Activated CD4-positive, alpha-beta T cell treated with anti-CD3 and anti-CD28 coated beads, Interleukin-2, amount 10 ng/mL, durations not matched to agents 7 days and 5 days (primary cell): ENCODE results near the gene KRTAP4-5. TPM values are rescaled to one million over a fixed set of nuclear protein-coding genes. Genes with fewer than 3 reads are reported as not detected.
"Not testable (repeated sequence)": the region's sequence is repeated elsewhere in the genome, so short reads cannot be mapped to it uniquely, and the experiment has no call there.

Experiments used
- CTCF ChIA-PET: fragments of 350-600 bp; sonication (Branson Sonifier 250); formaldehyde crosslinking; loops from one replicate; lab custom pipeline; 2021; ENCODE audit warnings: antibody characterized with exemption; lab: Charles Lee
- POLR2A ChIA-PET: fragments of 350-600 bp; sonication (Branson Sonifier 250); formaldehyde crosslinking; loops from one replicate; lab custom pipeline; 2021; ENCODE audit warnings: antibody characterized with exemption; lab: Charles Lee
- DNase-seq: peaks from one replicate; pipeline ENCODE4 v3.0.0-alpha.2; 2020
- H3K27ac Mint-ChIP-seq: one replicate; pipeline ENCODE4 v1.8.0; 2021; ENCODE audit warnings: mild to moderate bottlenecking, moderate library complexity, mixed read lengths
- H3K27me3 Mint-ChIP-seq: one replicate; pipeline ENCODE4 v1.8.0; 2021; ENCODE audit warnings: mixed read lengths
- H3K36me3 Mint-ChIP-seq: one replicate; pipeline ENCODE4 v1.8.0; 2021; ENCODE audit warnings: low read depth, mixed read lengths
- H3K4me1 Mint-ChIP-seq: one replicate; pipeline ENCODE4 v1.8.0; 2021; ENCODE audit warnings: mixed read lengths
- H3K4me3 Mint-ChIP-seq: one replicate; pipeline ENCODE4 v1.8.0; 2021; ENCODE audit warnings: mild to moderate bottlenecking, moderate library complexity, mixed read lengths
- H3K9me3 Mint-ChIP-seq: one replicate; pipeline ENCODE4 v1.8.0; 2021; ENCODE audit warnings: mixed read lengths
- total RNA-seq, 2 experiments: library from RNA; stranded (reverse); gene quantifications; one replicate each; pipeline ENCODE4 v1.2.3, GENCODE V29; 2021

Gene KRTAP4-5
- total RNA-seq, 2 experiments from 2014 or later, result not detected

DNA sequence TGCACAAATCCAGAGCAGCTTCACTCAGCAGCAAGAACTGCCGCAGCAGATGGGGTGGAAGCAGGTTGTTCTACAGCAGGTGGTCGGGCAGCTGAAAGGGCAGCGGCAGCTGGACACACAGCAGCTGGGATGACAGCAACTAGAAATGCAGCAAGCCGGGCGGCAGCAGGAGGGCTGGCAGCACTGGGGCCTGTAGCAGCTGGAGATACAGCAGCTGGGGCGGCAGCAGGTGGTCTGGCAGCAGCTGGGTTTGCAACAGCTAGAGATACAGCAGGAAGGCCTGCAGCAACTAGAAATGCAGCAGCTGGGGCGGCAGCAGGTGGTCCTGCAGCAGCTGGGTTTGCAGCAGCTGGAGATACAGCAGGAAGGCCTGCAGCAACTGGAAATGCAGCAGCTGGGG, 17.9 kb upstream of the KRTAP4-5 start:
- Mint-ChIP-seq H3K27ac (no peak overlapping the region), H3K4me3 (no peak overlapping the region), H3K4me1 (no peaks in the 10 kb centered on the region), H3K9me3 (no peaks in the 10 kb centered on the region), H3K36me3 (no peaks in the 10 kb centered on the region), H3K27me3 (peaks cover 6% of the 10 kb centered on the region)
- ChIA-PET POLR2A (no interaction called here), CTCF (no interaction called here)
- no peak for DNase-seq

DNA sequence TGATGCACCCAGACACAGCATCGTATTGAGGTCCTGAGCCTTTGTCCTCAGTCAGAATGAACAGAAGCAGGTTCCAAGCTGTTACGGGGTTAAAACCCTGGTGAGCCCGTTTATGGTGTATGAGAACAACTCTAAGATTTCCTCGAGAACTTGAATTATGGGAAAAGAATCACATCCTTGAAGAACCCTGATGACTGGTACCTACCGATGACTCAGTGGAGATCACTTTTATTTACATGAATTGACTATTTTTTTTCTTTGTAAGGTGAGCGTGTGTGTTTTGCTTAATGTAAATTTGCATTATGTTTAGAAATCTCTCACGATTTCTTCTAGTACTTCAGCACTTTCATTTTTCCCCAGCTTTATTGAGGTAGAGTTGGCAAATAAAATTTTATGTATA, 14.2 kb upstream of the KRTAP4-5 start:
- DNase-seq, result no peak
- H3K4me1 Mint-ChIP-seq, result no peaks in the 10 kb centered on the region
- H3K27ac Mint-ChIP-seq, result no peak overlapping the region
- H3K4me3 Mint-ChIP-seq, result no peak overlapping the region
- POLR2A ChIA-PET, result no interaction called here
- CTCF ChIA-PET, result no interaction called here
- no peaks in the 10 kb centered on the region for H3K36me3 Mint-ChIP-seq
- H3K9me3 Mint-ChIP-seq, result no peaks in the 10 kb centered on the region
- no peaks in the 10 kb centered on the region for H3K27me3 Mint-ChIP-seq

DNA sequence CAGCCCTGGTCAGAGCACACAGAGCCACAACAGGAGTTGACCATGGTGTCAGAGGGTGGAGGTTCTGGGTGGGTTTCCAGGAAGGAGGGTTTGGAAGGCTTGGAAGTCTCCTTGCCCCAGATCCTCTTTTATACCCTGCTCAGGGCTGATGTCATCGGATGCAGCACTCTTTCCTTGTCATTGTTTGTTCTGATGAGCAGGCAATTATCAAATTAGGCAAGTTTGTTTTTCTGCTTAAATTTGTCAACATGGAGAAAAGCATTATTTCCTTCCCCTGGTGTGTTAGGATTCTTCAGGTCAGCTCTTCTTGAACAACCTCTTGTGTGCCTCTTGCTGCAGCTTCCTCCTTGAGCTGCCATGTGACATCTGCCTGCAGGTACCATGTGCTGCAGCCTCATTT, 11.0 kb upstream of the KRTAP4-5 start, which contains the start of gene KRTAP4-4:
Gene KRTAP4-4 (minus strand): TSS at position 101 of the 400 bp plus-strand sequence. CDS start 57 bp downstream, at position 44.
- ChIA-PET CTCF (no interaction called here), POLR2A (no interaction called here)
- Mint-ChIP-seq H3K4me1 (no peaks in the 10 kb centered on the region), H3K36me3 (no peaks in the 10 kb centered on the region), H3K27ac (no peak within 1 kb of the TSS), H3K4me3 (no peak within 1 kb of the TSS), H3K27me3 (peaks cover 5% of the 10 kb centered on the region), H3K9me3 (no peaks in the 10 kb centered on the region)
- DNase-seq, result no peak

DNA sequence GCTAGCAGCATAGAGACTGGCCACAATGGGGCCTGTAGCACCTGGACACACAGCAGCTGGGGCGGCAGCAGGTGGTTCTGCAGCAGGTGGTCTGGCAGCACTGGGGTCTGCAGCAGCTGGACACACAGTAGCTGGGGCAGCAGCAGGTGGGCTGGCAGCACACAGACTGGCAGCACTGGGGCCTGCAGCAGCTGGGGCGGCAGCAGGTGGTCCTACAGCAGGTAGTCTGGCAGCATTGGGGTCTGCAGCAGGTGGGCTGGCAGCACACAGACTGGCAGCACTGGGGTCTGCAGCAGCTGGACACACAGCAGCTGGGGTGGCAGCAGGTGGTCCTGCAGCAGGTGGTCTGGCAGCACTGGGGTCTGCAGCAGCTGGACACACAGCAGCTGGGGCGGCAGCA, 10.6 kb upstream of the KRTAP4-5 start:
- H3K4me1 Mint-ChIP-seq, DNase-seq, H3K9me3 Mint-ChIP-seq, H3K27ac Mint-ChIP-seq, H3K27me3 Mint-ChIP-seq, H3K36me3 Mint-ChIP-seq, H3K4me3 Mint-ChIP-seq, POLR2A ChIA-PET: not testable (repeated sequence)
- CTCF ChIA-PET, result interaction anchor here (1.4 kb wide), 1 partner anchor 11 kb away, joined by 3 read pairs; the partner anchor contains the start of gene KRTAP4-5

DNA sequence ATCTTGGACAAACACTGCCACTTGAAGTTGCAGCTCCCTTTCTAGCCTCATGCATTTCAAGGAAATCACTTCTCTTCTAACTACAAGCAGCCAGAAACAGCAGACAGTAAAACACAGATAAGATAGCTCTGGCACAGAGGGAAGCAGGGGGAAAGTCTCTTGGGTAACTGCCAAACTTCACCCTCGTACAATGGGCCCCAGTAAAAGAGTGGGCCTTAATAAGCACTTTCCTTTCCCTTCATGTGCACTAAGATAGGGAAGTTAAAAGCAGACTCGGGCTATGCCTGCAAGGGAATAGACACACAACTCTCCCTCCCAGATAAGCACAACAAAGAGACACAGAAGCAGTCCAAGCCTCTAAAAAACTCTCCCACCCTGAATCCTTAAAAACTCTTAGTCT, 4.2 kb upstream of the KRTAP4-5 start:
- peaks cover 14% of the 10 kb centered on the region for H3K27me3 Mint-ChIP-seq
- ChIA-PET CTCF (no interaction called here), POLR2A (no interaction called here)
- no peak overlapping the region for H3K27ac Mint-ChIP-seq
- H3K36me3 Mint-ChIP-seq, result no peaks in the 10 kb centered on the region
- H3K4me1 Mint-ChIP-seq, result no peaks in the 10 kb centered on the region
- no peaks in the 10 kb centered on the region for H3K9me3 Mint-ChIP-seq
- no peak for DNase-seq
- no peak overlapping the region for H3K4me3 Mint-ChIP-seq

DNA sequence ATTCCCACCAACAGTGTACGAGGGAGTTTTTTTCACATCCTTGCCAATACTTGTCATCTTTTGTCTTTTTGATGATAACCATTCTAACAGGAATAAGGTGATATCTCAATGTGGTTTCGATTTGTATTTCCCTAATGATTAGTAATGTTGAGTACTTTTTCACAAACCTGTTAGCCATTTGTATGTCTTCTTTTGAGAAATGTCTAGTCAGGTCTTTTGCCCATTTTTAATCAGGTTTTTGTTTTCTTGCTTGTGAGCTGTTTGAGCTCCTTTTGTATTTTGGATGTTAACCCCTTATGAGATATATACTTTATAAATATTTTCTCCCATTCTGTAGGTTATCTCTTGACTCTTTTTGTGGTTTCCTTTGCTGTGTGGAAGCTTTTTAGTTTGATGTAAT, 1.9 kb upstream of the KRTAP4-5 start:
- H3K4me3 Mint-ChIP-seq, result no peak overlapping the region
- POLR2A ChIA-PET, result no interaction called here

DNA sequence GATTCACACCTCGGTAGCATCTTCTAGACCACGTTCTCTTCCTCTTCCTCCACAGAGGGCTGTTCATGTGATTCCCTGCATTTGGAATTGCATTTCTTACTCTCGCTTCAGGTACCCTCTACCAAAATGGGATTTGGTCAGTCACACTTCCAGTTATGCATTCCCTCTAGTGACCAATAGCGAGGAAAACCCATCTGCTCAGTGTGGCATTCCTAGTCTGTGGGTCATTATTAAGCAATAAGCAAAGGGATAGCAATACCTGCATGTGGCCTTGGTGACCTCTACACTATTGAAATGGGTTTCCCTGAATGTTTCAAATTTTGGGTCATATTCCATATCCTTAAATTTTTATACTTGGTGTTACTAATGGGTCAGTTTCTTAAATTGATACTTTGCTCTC, 401 bp upstream of the KRTAP4-5 start:
- Mint-ChIP-seq H3K4me1 (no peaks in the 10 kb centered on the region), H3K27me3 (peaks cover 7% of the 10 kb centered on the region)
- CTCF ChIA-PET, result interaction anchor here (1.3 kb wide), 1 partner anchor 10 kb away, joined by 3 read pairs; no protein-coding TSS in a partner anchor

More for the DNA sequence above, 1.9 kb upstream of the KRTAP4-5 start:
- H3K27me3 Mint-ChIP-seq, result peaks cover 11% of the 10 kb centered on the region
- H3K36me3 Mint-ChIP-seq, result no peaks in the 10 kb centered on the region
- no peak overlapping the region for H3K27ac Mint-ChIP-seq
- DNase-seq, result no peak
- CTCF ChIA-PET, result no interaction called here
- H3K9me3 Mint-ChIP-seq, result no peaks in the 10 kb centered on the region
- H3K4me1 Mint-ChIP-seq, result no peaks in the 10 kb centered on the region

DNA sequence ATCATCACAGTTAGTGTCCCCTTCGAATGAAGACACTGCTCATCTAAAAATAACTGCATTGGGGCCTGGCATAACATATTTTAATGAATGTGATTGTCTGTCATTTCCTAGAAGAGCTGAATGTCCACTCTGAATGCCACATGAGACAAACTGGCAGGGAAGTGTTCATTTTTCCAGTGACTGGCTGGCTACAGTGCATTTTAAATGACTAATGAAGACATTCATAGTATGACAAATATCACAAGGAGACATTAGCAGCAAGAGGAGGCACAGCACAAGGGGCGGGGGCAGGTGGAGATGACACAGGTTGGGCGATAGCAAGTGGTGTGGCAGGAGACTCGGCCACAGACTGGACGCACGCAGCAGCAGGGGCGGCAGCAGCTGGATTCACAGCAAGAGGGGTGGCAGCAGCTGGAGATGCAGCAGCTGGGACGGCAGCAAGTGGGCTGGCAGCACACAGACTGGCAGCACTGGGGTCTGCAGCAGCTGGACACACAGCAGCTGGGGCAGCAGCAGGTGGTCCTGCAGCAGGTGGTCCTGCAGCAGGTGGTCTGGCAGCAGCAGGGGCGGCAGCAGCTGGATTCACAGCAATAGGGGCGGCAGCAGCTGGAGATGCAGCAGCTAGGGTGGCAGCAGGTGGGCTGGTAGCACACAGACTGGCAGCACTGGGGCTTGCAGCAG, 514 bp downstream of the KRTAP4-5 start:
- CTCF ChIA-PET, result interaction anchor here (1.3 kb wide), 1 partner anchor 11 kb away, joined by 3 read pairs; no protein-coding TSS in a partner anchor
- DNase-seq, result not testable (repeated sequence)

More for the DNA sequence above, 401 bp upstream of the KRTAP4-5 start:
- Mint-ChIP-seq H3K36me3 (no peaks in the 10 kb centered on the region), H3K9me3 (no peaks in the 10 kb centered on the region), H3K4me3 (no peak overlapping the region), H3K27ac (no peak overlapping the region)
- POLR2A ChIA-PET, result no interaction called here
- DNase-seq, result no peak

DNA sequence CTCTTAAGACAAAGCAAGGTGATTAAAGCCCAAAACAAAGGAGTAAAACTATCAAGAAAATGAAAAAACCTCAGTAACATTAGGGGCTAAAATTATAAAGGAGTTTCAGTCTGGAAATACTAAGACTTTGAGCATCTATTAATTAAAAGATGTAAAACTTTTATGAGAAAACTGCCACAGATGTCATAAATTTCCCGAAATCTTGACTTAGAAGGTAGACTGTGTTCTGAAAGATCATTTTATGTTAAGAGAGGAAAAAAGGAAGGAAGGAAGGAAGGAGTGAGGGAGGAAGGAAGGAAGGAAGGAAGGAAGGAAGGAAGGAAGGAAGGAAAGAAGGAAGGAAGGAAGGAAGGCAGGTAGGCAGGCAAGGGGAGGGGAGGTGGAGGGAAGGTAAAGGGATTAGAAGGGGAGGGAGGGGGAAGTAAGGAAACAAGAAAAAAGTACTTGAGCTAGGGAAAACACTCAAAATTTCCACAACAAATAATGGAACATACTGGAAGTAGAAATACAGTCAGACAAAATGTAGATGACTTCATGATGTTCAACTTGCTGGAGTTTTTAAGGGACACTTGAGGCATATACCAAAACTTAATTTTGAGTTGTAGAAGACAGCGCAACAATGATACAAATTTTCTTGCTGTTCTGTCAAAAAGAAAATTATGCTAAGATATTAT, 2.0 kb downstream of the KRTAP4-5 start:
- no peak overlapping the region for H3K27ac Mint-ChIP-seq
- H3K27me3 Mint-ChIP-seq, result no peaks in the 10 kb centered on the region
- no peak for DNase-seq
- ChIA-PET POLR2A (no interaction called here), CTCF (no interaction called here)
- no peaks in the 10 kb centered on the region for H3K4me1 Mint-ChIP-seq
- no peaks in the 10 kb centered on the region for H3K36me3 Mint-ChIP-seq
- H3K9me3 Mint-ChIP-seq, result peaks cover 9% of the 10 kb centered on the region
- H3K4me3 Mint-ChIP-seq, result no peak overlapping the region

More for the DNA sequence above, 514 bp downstream of the KRTAP4-5 start:
- H3K9me3 Mint-ChIP-seq, POLR2A ChIA-PET, H3K36me3 Mint-ChIP-seq, H3K27me3 Mint-ChIP-seq, H3K4me3 Mint-ChIP-seq, H3K4me1 Mint-ChIP-seq, H3K27ac Mint-ChIP-seq: not testable (repeated sequence)

DNA sequence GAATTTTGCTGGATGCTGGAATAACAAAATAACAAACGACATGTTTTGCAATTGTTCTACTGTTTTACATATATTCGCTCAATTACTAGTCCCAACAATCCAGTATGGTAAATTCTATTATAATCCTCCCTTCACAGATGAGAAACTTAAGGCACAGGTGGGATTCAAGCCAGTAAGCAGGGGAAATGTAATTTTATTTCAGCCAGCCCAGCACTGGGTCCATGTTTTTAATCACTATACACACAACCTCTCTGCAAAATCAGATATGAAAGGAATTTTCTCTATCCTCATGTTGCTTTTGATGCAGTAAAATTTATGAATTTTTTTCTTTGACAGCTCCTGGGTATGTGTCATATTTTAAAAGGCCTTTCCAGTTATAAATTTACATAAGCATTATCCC, 4.4 kb downstream of the KRTAP4-5 start:
- ChIA-PET POLR2A (no interaction called here), CTCF (no interaction called here)
- Mint-ChIP-seq H3K36me3 (no peaks in the 10 kb centered on the region), H3K4me3 (no peak overlapping the region), H3K4me1 (no peaks in the 10 kb centered on the region), H3K27ac (no peak overlapping the region), H3K27me3 (no peaks in the 10 kb centered on the region), H3K9me3 (peaks cover 13% of the 10 kb centered on the region)
- DNase-seq, result no peak

DNA sequence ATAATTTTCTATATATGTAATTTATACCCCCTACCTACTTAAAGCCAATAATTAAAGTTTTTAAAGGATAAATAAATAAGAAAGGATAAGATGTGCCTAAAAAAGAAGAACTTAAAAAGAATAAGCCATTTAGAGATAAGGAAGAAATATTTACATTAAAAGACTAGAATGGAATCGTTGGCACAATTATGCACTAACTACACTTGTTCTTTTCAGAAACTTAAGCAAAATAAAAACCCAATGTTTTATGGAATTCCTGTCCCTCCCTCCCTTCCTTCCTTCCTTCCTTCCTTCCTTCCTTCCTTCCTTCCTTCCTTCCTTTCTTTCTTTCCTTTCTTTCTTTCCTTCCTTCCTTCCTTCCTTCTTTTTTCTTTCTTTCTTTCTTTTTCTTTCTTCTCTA, 4.8 kb downstream of the KRTAP4-5 start:
- ChIA-PET CTCF (no interaction called here), POLR2A (no interaction called here)
- DNase-seq, result no peak
- H3K4me3 Mint-ChIP-seq, result no peak overlapping the region
- H3K36me3 Mint-ChIP-seq, result no peaks in the 10 kb centered on the region
- H3K27ac Mint-ChIP-seq, result no peak overlapping the region
- H3K4me1 Mint-ChIP-seq, result no peaks in the 10 kb centered on the region
- peaks cover 13% of the 10 kb centered on the region for H3K9me3 Mint-ChIP-seq
- H3K27me3 Mint-ChIP-seq, result no peaks in the 10 kb centered on the region

DNA sequence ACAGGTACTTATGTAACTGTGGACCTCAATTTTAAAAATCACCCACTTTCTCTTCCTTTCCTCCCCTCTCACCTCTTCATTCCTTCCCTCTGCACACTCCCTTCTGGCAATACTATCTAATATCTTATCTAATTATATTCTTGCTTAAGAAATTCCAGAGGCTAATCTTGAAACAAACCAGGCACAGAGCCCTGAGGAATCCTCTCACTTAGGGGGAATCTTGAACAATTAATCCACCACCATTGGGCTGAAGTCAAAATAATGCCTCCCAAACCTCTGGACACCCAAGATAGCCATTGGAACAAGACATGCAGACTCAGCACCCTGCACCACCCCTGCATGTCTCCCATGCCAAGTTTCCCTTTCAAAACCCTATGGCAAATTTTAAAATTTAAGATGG, 8.3 kb downstream of the KRTAP4-5 start:
- no peak for DNase-seq
- POLR2A ChIA-PET, result no interaction called here

DNA sequence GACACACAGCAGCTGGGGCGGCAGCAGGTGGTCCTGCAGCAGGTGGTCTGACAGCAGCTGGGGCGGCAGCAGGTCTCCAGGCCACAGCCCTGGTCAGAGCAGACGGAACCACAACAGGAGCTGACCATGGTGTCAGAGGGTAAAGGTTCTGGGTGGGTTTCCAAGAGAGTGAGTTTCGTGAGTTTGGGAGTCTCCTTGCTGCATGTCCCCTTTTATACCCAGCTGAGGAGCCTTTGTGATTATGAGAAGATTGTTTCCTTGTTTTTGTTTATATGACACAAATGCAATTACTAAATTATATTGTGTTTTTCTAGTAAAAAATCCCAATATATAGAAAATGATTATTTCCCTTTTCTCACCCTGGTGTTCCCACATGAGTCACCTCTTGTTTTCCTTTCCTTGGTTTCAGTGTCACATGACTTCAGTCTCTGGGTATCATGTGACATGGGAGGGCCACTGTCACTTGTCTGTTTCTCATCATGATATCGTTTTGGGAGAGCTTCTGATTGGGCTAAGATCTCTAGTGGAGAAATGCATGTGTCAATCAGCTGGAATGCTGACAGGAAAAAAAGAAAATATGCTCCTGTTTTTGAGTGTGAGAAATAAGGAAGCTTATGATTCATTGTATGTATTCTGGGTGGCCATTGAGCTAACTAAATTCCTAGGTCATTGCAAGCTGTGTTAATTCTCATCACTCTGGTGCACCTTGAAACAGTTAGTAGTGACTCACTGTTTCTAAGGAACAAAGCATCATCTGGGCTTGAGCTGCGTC, 9.1 kb downstream of the KRTAP4-5 start, which contains the start of gene KRTAP4-6:
Gene KRTAP4-6 (minus strand): TSS at position 185 of the 772 bp plus-strand sequence. CDS start 57 bp downstream, at position 128.
- no peak for DNase-seq
- Mint-ChIP-seq H3K4me3 (no peak within 1 kb of the TSS), H3K36me3 (peaks cover 2% of the 10 kb centered on the region), H3K27me3 (peaks cover 3% of the 10 kb centered on the region), H3K9me3 (peaks cover 22% of the 10 kb centered on the region), H3K27ac (no peak within 1 kb of the TSS), H3K4me1 (no peaks in the 10 kb centered on the region)
- ChIA-PET POLR2A (no interaction called here), CTCF (interaction anchor here (1.0 kb wide), 1 partner anchor 11 kb away, joined by 3 read pairs; no protein-coding TSS in a partner anchor)

More for the DNA sequence above, 8.3 kb downstream of the KRTAP4-5 start:
- H3K36me3 Mint-ChIP-seq, result peaks cover 2% of the 10 kb centered on the region
- CTCF ChIA-PET, result interaction anchor here (1.0 kb wide), 1 partner anchor 12 kb away, joined by 3 read pairs; no protein-coding TSS in a partner anchor
- H3K4me3 Mint-ChIP-seq, result no peak overlapping the region
- peaks cover 3% of the 10 kb centered on the region for H3K27me3 Mint-ChIP-seq
- H3K4me1 Mint-ChIP-seq, result no peaks in the 10 kb centered on the region
- H3K27ac Mint-ChIP-seq, result no peak overlapping the region
- H3K9me3 Mint-ChIP-seq, result peaks cover 22% of the 10 kb centered on the region
